Esophagus squamous epithelium (tissue), 4 donors: ENCODE results near the gene GALNT6.

Experiments used
- CTCF ChIP-seq, 6 experiments: fragments of 450-650 bp in 4 of 6; fragments of 200-600 bp in 2 of 6; sonication (generic) in 2 of 6; IDR thresholded peaks; one replicate each; pipeline ENCODE4 v1.5.1; 2016 to 2019; ENCODE audit warnings: antibody characterized with exemption in 6 of 6, mild to moderate bottlenecking in 4 of 6, moderate library complexity in 4 of 6
- POLR2A ChIP-seq, 4 donors: fragments of 450-650 bp; IDR thresholded peaks; one replicate each; pipeline ENCODE4 v1.6.1; 2017; ENCODE audit warnings: antibody characterized with exemption in 4 of 4, mild to moderate bottlenecking in 4 of 4, moderate library complexity in 3 of 4

GRCh38 chr12:51374856-51375255 is 16.4 kb downstream of the GALNT6 start:
- TF ChIP-seq POLR2A (IDR thresholded peaks at IDR 0.05), result no peak
- no peak for TF ChIP-seq CTCF (IDR thresholded peaks at IDR 0.05)
